OCI-M1 (cell line): Measurements from ENCODE around the gene ATG10.
"Not testable (repeated sequence)": the region's sequence is repeated elsewhere in the genome, so short reads cannot be mapped to it uniquely, and the experiment has no call there.

Experiments
- DNase-seq: peaks from one replicate; lab custom pipeline; 2025; lab: John Stamatoyannopoulos, UW

Gene ATG10

GRCh38 chr5:82057051-82057450 lies 85.2 kb downstream of the ATG10 start:
- DNase-seq = no peak

GRCh38 chr5:82058710-82059109 lies 86.9 kb downstream of the ATG10 start:
- DNase-seq = no peak

- DNase-seq = no peak
These were observed 95.0 kb downstream of the ATG10 start for GRCh38 chr5:82066791-82067190.

GRCh38 chr5:82068042-82068441 lies 96.2 kb downstream of the ATG10 start:
- DNase-seq = not testable (repeated sequence)

GRCh38 chr5:82068723-82069122 lies 96.9 kb downstream of the ATG10 start:
- DNase-seq = peak; percentile 80

GRCh38 chr5:82072138-82072537 lies 100.3 kb downstream of the ATG10 start:
- no peak for DNase-seq

- no peak for DNase-seq
These were observed 101.4 kb downstream of the ATG10 start for GRCh38 chr5:82073179-82073578.

GRCh38 chr5:82074950-82075349 lies 103.1 kb downstream of the ATG10 start:
- DNase-seq = no peak

- DNase-seq = no peak
These were observed 105.7 kb downstream of the ATG10 start for GRCh38 chr5:82077496-82077895.

- DNase-seq = no peak
These were observed 119.8 kb downstream of the ATG10 start for GRCh38 chr5:82091617-82092016.

- no peak for DNase-seq
These were observed 123.7 kb downstream of the ATG10 start for GRCh38 chr5:82095536-82095935.

- DNase-seq = no peak
These were observed 124.4 kb downstream of the ATG10 start for GRCh38 chr5:82096249-82096648.

- DNase-seq = peak; percentile 84
These were observed 128.7 kb downstream of the ATG10 start for GRCh38 chr5:82100303-82101077.

- no peak for DNase-seq
These were observed 133.0 kb downstream of the ATG10 start for GRCh38 chr5:82104872-82105271.

- DNase-seq = no peak
These were observed 133.6 kb downstream of the ATG10 start for GRCh38 chr5:82105457-82105856.

- peak; percentile 50 for DNase-seq
These were observed 134.4 kb downstream of the ATG10 start for GRCh38 chr5:82106207-82106606.

- peak; percentile 69 for DNase-seq
These were observed 134.9 kb downstream of the ATG10 start for GRCh38 chr5:82106756-82107155.

- peak; percentile 73 for DNase-seq
These were observed 135.4 kb downstream of the ATG10 start for GRCh38 chr5:82107267-82107666.

GRCh38 chr5:82109013-82109412 lies 137.2 kb downstream of the ATG10 start:
- DNase-seq = no peak

GRCh38 chr5:82109915-82110314 lies 138.1 kb downstream of the ATG10 start:
- not testable (repeated sequence) for DNase-seq

GRCh38 chr5:82111191-82111590 lies 139.4 kb downstream of the ATG10 start:
- peak; percentile 93 for DNase-seq

GRCh38 chr5:82115858-82116257 lies 144.0 kb downstream of the ATG10 start:
- DNase-seq = no peak

- no peak for DNase-seq
These were observed 148.1 kb downstream of the ATG10 start for GRCh38 chr5:82119889-82120288.

GRCh38 chr5:82129723-82130285 lies 158.0 kb downstream of the ATG10 start:
- DNase-seq = no peak
